SH-SY5Y (cell line): ENCODE results near the gene DGKG.

Experiments used
- GATA2 ChIP-seq: IDR thresholded peaks from 2 replicates; pipeline ENCODE4 v1.6.1; 2011; ENCODE audit warnings: mild to moderate bottlenecking, low read depth, low read length
- GATA3 ChIP-seq: IDR thresholded peaks from 2 replicates; pipeline ENCODE4 v1.6.1; 2011; ENCODE audit warnings: low read depth, mild to moderate bottlenecking, low read length, moderate library complexity

DGKG gene

GRCh38 chr3:186209810-186210752 is 152.0 kb downstream of the DGKG start:
- TF ChIP-seq GATA3 (no peak), GATA2 (no peak)

DNA sequence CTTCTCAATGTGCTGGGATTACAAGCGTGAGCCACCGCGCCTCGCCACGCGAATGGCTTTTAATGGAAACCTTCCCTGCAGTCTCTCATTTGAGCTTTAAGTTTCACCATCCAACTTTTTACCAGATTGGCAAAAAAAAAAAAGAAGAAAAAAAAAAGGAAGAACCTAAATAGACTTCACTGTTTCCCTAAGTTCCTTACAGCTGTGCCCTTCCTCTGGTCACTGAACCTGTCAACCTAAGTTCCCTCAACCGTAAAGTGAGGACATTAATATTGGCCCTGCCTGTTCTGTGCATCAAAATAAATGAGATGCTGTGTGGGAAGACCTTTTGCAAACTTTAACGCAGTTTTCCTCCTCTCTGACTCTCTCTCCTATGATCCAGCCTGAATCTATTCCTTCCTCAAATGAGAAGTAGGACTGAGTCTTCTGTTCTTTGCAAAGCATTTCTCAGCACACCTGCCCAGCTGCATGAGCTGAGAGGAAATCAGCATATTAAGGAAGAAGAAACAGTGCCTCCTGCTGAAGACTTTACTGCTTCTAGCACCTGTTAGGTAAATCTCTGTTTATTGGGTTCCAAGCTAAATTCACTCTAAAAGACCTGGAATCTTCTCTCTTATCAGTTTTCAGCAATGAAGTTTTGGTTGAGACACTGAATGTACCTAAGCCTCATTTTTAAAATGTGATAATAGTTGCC is 153.6 kb downstream of the DGKG start:
- TF ChIP-seq GATA2: no peak
- TF ChIP-seq GATA3: no peak

DNA sequence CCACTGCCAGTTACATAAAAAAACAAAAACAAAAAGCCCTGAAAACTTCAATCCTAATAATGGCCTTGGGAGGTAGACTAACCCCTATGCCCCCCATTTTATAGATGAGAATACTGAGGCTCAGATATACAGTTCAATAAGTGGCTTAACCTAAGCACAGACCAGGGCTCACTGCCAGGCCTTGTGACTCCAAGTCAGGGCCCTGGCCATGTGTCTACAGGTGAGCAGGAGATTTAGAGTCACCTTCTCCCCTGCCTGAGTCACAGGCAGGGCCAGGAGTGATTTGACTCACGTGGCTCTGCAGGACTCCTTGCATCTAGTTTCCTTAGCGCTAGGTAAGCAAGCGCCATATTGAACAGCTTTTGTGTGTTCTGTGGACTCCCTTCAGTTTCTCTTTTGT is 154.5 kb downstream of the DGKG start:
- TF ChIP-seq GATA2: no peak
- TF ChIP-seq GATA3: no peak

DNA sequence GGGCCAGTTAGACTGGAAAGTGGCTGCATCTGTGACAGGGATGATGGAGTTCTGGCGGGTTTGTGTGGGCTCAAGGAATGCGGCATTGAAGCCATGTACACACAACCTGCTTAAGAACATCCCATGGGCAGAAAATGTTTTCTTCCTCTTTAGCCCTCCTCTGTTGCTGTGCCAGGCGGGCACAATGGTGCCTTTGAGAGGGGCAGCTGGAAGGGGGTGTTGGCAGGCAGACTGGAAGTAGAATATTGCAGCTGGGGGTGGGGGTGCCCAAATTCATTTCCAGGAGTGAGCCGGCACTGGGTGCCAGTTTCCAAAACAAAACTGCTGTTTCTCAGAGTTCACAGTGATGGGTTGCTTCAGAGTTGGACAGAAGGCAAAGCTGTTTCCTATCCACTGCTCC is 161.3 kb downstream of the DGKG start:
- no peak for TF ChIP-seq GATA3
- TF ChIP-seq GATA2: no peak

GRCh38 chr3:186198442-186198841 is 163.6 kb downstream of the DGKG start:
- TF ChIP-seq GATA2 (no peak), GATA3 (no peak)

DNA sequence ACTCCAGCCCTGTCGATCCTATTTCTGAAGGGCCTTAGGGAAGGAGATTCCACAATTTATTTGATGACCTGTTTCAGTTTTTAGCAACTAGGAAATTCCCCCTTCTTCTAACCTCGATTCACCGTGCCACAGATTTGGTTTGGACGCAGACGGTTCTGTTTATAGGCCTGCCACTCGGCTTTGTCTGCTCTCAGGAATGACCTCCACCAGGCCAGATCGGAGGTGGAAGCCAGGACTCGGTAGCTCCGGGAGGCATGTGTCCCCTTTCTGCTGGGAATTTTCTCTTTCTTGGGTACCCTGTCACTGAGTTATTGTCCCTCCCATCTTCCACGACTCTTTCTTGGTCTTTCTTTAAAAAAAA is 167.6 kb downstream of the DGKG start:
- TF ChIP-seq GATA2 (no peak), GATA3 (no peak)

DNA sequence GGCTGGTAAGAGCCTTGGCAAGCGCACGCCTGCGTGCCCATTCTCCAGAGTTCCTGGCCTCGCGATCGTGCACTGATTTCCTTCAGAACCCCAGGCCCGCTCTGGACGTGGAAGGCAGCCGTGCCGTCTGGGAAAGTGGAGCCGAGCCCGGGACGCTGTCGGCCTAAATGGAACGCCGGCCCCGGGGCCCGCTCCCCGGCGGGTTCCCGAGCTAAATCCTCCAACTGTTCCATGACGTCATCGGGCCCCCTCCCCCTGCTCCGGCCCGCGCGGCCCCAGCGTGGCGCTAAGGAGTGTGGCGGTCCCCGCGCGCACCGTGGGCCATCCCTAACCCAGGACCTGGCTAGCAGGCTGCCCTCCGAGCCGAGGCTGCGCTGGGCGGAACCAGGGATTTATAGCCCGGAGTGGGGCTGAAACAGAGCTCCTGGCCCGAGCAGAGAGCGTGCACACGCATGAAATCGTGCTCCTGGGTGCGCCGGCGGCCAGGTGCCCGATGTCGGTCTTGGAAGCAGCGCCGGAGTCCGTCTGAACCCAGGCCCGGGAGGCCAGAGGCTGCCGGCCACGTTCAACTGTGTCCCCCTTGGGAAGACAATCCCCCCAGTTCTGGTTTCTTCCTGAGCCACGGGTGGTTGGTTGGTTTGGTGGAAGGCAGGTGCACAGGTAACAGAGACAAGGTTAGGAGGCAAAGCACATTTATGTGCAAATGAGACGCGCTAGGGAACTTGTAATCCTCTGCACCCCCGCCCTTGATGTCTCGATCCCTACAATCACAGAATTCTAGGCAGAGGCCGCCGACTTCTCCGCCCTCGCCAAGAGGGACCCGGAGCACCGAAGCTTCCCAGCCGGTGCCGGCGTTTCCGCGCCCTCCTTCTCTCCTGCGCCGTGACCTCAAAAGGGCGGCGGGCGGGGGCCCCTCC is 168.2 kb downstream of the DGKG start:
- no peak for TF ChIP-seq GATA3
- TF ChIP-seq GATA2: no peak

- TF ChIP-seq GATA3 (no peak), GATA2 (no peak)
These were observed 169.2 kb downstream of the DGKG start for GRCh38 chr3:186192823-186193222.

- TF ChIP-seq GATA3: no peak
These were observed 172.5 kb downstream of the DGKG start for GRCh38 chr3:186189492-186189891.

DNA sequence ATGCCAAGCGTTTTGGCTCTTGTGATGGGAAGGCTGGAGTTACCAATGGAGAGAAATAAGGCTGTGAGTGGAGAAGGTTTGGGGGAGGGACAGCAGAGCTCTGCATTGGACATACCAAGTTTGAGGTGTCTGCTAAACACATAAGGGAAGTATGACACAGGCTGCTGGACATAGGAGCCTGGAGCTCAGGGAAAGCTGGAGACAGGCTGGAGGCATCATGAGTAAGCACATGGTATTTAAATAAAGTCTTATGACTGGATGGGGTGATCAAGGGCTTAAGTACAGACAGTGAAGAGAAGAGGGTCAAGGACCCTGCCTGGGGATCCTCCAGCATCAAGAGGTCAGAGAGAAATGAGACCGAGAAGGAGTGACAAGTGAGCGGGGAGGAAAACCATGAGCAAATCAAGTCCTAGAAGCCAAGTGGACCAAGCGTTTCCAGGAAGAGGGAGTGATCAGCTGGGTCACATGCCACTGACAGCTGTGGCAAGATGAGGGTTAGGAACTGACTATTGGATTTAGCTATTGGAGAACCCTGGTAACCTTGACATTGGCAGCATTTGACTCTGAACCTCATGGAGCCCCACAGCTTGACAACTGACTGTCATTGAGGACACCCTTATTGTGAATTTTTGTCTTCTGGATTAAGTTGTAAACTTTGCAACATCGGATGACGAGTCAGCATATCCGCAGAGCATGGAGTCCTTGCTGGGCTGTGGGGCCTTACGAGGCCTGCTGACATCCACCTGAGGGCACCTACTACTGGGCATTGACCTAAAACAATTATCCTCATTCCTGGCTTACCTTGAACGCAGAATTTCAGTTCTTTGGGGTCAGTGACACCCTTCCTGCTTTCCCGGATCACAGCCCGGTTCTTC is 174.4 kb downstream of the DGKG start:
- TF ChIP-seq GATA2 (no peak), GATA3 (no peak)

GRCh38 chr3:186185194-186185787 is 176.7 kb downstream of the DGKG start:
- TF ChIP-seq GATA3: no peak
- TF ChIP-seq GATA2: no peak

DNA sequence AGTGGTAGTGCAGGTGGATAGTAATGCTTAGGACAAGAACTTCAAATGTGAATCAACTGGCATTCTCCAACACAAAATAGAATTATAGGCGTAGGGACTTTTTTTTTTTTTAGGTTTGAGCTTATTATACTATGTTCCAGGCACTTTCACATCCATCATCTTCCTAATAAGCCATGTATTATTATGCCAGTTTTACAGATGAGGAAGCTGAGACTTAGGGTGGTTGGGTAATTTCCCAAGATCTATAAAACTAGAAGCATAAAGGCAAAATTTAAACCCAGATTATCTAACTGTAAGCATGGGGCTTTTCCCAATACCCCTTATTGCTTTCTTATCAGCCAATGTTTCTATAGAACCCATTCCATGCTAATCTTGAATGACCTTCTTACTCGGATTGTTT is 178.0 kb downstream of the DGKG start:
- TF ChIP-seq GATA2: no peak
- no peak for TF ChIP-seq GATA3

DNA sequence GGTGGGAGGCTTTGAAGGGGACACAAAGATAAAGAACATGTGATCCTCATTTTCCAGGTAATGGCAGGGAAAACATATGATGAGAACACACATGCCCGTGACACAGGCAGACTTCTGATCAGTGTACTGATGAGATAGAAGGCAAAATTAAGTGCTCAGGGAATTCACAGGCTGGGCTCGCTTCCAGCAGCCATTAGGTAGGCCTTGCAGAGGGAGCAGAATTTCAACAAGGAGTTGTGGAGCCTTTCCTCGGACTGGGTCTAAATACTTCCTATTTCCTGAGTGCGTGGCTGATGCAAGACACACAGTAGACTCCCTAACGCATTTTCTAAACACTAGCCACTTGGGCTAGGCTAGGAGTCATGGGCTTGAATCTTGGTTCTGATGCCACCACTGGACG is 179.2 kb downstream of the DGKG start:
- TF ChIP-seq GATA2 (peak; percentile 58; the same call in 1 of the 2 replicates), GATA3 (no peak)
